AG09309 (cell line): Measurements from ENCODE around the gene DMXL2.

ENCODE experiments used
- DNase-seq: peaks from one replicate; pipeline ENCODE4 v3.0.0-alpha.2; 2010; ENCODE audit warnings: low read depth
- H3K4me3 ChIP-seq: 2 replicates; pipeline ENCODE4 v1.5.1; 2011; ENCODE audit warnings: mild to moderate bottlenecking, low read depth, low read length, moderate library complexity; ENCODE audit not compliant: control insufficient read depth
- TF ChIP-seq, protein P1 (sequence below): IDR thresholded peaks from 2 replicates; pipeline ENCODE4 v1.5.1; 2011; ENCODE audit warnings: mild to moderate bottlenecking, low read depth, low read length, inconsistent platforms; ENCODE audit not compliant: insufficient read depth, control insufficient read depth; ENCODE audit errors: missing control alignments

DMXL2 gene

DNA sequence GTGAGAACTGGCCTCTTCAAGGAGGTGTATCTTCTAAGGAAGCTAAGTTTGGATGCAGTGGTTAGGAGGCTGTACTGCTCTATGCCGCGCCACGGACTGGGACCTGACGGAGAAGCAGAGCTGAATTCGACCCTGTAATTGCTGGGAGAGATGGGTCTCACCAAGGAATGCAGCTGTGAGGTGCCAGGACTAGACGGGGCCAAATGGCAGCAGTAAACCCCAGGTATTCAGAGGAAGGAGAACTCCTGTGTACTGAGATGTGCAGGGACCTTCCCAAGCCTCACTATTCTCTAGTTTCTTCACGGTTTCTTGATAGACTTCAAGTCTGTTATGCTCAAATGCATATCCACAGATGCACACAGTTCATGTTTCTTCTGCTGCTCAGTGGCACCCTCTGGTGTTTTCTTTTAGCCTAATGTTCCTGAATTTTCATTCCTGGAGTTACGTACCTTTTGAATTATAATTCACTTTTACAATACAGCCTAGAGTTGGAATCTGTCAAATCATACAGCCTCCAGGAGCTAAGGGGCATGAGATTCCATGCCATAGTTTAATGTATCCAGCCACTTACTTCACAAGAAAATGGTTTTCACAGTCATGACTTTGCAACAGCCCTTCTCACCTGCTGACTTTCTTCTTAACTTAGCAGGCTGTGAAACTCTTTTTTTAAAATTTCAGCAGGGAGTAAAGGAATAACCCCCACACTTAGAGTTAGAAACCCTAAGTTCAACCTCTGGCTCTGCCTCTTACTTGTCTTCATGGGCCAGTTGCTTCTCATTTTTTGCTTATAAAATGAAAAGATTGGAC lies 219.3 kb downstream of the DMXL2 start:
- DNase-seq = no peak
- no peak overlapping the region for H3K4me3 ChIP-seq
- TF ChIP-seq, protein P1, sequence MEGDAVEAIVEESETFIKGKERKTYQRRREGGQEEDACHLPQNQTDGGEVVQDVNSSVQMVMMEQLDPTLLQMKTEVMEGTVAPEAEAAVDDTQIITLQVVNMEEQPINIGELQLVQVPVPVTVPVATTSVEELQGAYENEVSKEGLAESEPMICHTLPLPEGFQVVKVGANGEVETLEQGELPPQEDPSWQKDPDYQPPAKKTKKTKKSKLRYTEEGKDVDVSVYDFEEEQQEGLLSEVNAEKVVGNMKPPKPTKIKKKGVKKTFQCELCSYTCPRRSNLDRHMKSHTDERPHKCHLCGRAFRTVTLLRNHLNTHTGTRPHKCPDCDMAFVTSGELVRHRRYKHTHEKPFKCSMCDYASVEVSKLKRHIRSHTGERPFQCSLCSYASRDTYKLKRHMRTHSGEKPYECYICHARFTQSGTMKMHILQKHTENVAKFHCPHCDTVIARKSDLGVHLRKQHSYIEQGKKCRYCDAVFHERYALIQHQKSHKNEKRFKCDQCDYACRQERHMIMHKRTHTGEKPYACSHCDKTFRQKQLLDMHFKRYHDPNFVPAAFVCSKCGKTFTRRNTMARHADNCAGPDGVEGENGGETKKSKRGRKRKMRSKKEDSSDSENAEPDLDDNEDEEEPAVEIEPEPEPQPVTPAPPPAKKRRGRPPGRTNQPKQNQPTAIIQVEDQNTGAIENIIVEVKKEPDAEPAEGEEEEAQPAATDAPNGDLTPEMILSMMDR = peak; percentile 66

DNA sequence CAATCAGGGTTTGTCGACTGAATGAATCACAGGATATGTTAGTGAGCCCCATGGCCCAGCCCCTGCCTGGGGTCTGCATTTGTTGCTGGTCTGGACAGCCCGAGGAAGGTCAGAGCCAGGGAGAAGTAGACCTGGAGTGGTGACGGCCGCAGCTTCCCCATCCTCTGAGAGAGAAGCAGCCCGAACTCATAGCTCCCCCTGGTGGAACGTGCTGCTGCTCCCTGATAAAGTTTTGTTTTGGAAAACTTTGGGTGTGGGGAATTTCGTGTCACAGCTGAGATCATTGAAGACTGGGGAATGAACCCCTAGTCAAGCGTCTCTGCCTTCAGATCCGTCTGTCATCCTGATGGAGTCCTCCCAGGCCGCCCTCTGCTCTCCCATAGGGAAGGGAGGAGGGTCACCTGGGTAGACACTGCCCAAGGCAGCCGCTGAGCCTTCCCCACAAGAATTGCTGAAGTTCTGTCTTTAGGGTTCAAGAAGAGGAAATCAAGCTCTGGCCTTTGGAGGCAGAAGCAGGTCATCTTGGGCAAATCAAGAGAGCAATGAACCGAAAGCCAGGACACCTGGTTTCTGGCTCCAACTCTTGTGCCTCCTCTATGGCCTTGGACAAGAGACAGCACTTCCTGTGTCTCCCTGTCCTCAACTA lies 220.6 kb downstream of the DMXL2 start:
- no peak for DNase-seq
- TF ChIP-seq, protein P1 = peak; percentile 83
- no peak overlapping the region for H3K4me3 ChIP-seq

DNA sequence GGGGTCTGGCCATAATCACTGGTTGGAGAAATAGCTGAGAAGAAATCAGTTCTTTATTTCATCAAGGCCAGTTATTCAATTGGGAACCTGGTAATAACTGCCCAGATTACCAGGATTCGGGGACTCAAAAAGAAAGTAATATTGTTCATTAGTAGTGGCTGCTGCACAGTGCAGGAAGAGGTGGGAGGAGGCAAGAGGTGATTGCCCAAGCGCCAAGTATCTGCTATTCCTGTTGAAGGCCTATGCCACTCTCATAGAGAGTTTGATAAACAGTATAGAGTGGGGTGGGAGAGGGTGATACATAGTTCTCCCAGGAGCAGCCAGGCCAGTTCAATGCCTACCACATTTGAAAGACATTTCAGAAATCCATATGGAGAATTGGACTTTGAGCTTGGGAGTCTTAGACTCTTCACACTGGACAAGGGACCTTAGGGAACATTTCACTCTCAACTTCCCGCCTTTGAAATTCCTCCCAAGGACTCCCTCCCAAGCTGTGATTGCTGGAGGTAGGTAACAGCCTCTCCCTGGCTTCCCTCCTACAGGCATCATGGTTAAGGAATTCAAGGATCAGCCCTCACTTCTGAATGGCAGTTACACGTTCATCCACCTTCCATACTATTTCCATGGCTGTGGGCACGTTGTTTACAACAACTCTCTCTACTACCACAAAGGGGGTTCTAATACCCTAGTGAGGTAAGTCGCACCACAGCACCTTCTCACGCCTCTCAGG lies 221.4 kb downstream of the DMXL2 start:
- DNase-seq = no peak
- no peak overlapping the region for H3K4me3 ChIP-seq
- TF ChIP-seq, protein P1 = no peak

GRCh38 chr15:51398626-51399025 lies 223.9 kb downstream of the DMXL2 start:
- no peak overlapping the region for H3K4me3 ChIP-seq
- TF ChIP-seq, protein P1 = no peak
- DNase-seq = no peak
